Measurements from ENCODE around the gene ZBTB45.

The ZBTB45 gene

GRCh38 chr19:58558066-58558622 is 38.5 kb upstream of the ZBTB45 start, which contains the start of gene UBE2M (continued):
- TF ChIP-seq TSHZ2 (CRISPR knock-in tag; IDR thresholded peaks at IDR 0.05) (no peak), ZNF565 (CRISPR knock-in tag; conservative IDR thresholded peaks at IDR 0.05; ENCODE audit: low read depth) (no peak)

GRCh38 chr19:58557221-58558065 is 37.8 kb upstream of the ZBTB45 start:
- no peak for TF ChIP-seq RARB (CRISPR knock-in tag; IDR thresholded peaks at IDR 0.05)
- no peak for TF ChIP-seq BACH2 (CRISPR knock-in tag; IDR thresholded peaks at IDR 0.05; ENCODE audit: borderline replicate concordance)
- TF ChIP-seq ZNF8 (CRISPR knock-in tag; IDR thresholded peaks at IDR 0.05) = no peak
- TF ChIP-seq ZFP3 (CRISPR knock-in tag; IDR thresholded peaks at IDR 0.05) = no peak
- TF ChIP-seq GLIS3 (CRISPR knock-in tag; IDR thresholded peaks at IDR 0.05) = no peak
- no peak for TF ChIP-seq OSR1 (CRISPR knock-in tag; IDR thresholded peaks at IDR 0.05)
- no peak for TF ChIP-seq ISL1 (CRISPR knock-in tag; IDR thresholded peaks at IDR 0.05)
- TF ChIP-seq ZFP30 (CRISPR knock-in tag; IDR thresholded peaks at IDR 0.05) = no peak
- TF ChIP-seq ARNTL (CRISPR knock-in tag; IDR thresholded peaks at IDR 0.05; ENCODE audit: borderline replicate concordance, low read depth) = no peak
- no peak for TF ChIP-seq TOX (CRISPR knock-in tag; IDR thresholded peaks at IDR 0.05; ENCODE audit: borderline replicate concordance)
- no peak for TF ChIP-seq TCF4 (CRISPR knock-in tag; IDR thresholded peaks at IDR 0.05; ENCODE audit: borderline replicate concordance)
- TF ChIP-seq CSDC2 (CRISPR knock-in tag; IDR thresholded peaks at IDR 0.05) = no peak
- TF ChIP-seq ZC3H10 (CRISPR knock-in tag; IDR thresholded peaks at IDR 0.05) = no peak
- TF ChIP-seq ZNF70 (CRISPR knock-in tag; IDR thresholded peaks at IDR 0.05) = no peak
- no peak for ATAC-seq

GRCh38 chr19:58556622-58557220 is 37.1 kb upstream of the ZBTB45 start:
- no peak for ATAC-seq
- TF ChIP-seq ESRRG (CRISPR knock-in tag; IDR thresholded peaks at IDR 0.05) = no peak
- no peak for TF ChIP-seq ZNF8 (CRISPR knock-in tag; IDR thresholded peaks at IDR 0.05)
- no peak for TF ChIP-seq TOX (CRISPR knock-in tag; IDR thresholded peaks at IDR 0.05; ENCODE audit: borderline replicate concordance)
- no peak for TF ChIP-seq CSDC2 (CRISPR knock-in tag; IDR thresholded peaks at IDR 0.05)
- TF ChIP-seq ZC3H10 (CRISPR knock-in tag; IDR thresholded peaks at IDR 0.05) = no peak
- TF ChIP-seq OSR1 (CRISPR knock-in tag; IDR thresholded peaks at IDR 0.05) = no peak
- TF ChIP-seq ZFP30 (CRISPR knock-in tag; IDR thresholded peaks at IDR 0.05) = no peak
- no peak for TF ChIP-seq CSRNP3 (CRISPR knock-in tag; IDR thresholded peaks at IDR 0.05)
- no peak for TF ChIP-seq GLIS3 (CRISPR knock-in tag; IDR thresholded peaks at IDR 0.05)
- TF ChIP-seq PATZ1 (CRISPR knock-in tag; IDR thresholded peaks at IDR 0.05; ENCODE audit: borderline replicate concordance) = no peak
- TF ChIP-seq SNAI2 (CRISPR knock-in tag; IDR thresholded peaks at IDR 0.05) = no peak
- no peak for TF ChIP-seq POU6F1 (CRISPR knock-in tag; IDR thresholded peaks at IDR 0.05; ENCODE audit: borderline replicate concordance, low read depth)
- no peak for TF ChIP-seq ARNTL (CRISPR knock-in tag; IDR thresholded peaks at IDR 0.05; ENCODE audit: borderline replicate concordance, low read depth)
- no peak for TF ChIP-seq ZFP3 (CRISPR knock-in tag; IDR thresholded peaks at IDR 0.05)

Measured in SK-N-SH treated with all-trans-retinoic acid at 6 μM for 48 hours (cell line).